Measurements from ENCODE around the gene ACADVL.

The ACADVL gene

GRCh38 chr17:7204828-7205461 is 14.8 kb upstream of the ACADVL start:
- POLR2A ChIA-PET (ENCODE audit: low non-redundant PET) = no interaction called here
- peak; percentile 42 for DNase-seq (ENCODE audit: low spot score)
- peak overlapping the region; percentile 52 for H3K27ac ChIP-seq
- CTCF ChIA-PET = no interaction called here
- no peak for TF ChIP-seq CTCF (conservative IDR thresholded peaks at IDR 0.05; ENCODE audit: low read depth)

GRCh38 chr17:7205561-7205960 is 14.2 kb upstream of the ACADVL start:
- H3K27ac ChIP-seq = peak overlapping the region; percentile 52
- DNase-seq (ENCODE audit: low spot score) = no peak
- TF ChIP-seq CTCF (conservative IDR thresholded peaks at IDR 0.05; ENCODE audit: low read depth) = no peak
- CTCF ChIA-PET = interaction anchor here (0.6 kb wide), 1 partner anchor 71 kb away, joined by 3 read pairs; no protein-coding TSS in a partner anchor
- POLR2A ChIA-PET (ENCODE audit: low non-redundant PET) = no interaction called here

- POLR2A ChIA-PET (ENCODE audit: low non-redundant PET) = no interaction called here
- H3K27ac ChIP-seq = peak overlapping the region; percentile 11
- DNase-seq (ENCODE audit: low spot score) = no peak
- no peak for TF ChIP-seq CTCF (conservative IDR thresholded peaks at IDR 0.05; ENCODE audit: low read depth)
- CTCF ChIA-PET = interaction anchor here (0.7 to 0.8 kb wide), 2 partner anchors 15 to 754 kb away, joined by 3 to 4 read pairs; no protein-coding TSS in a partner anchor
Observed at GRCh38 chr17:7207120-7208001, 12.4 kb upstream of the ACADVL start.

- POLR2A ChIA-PET (ENCODE audit: low non-redundant PET) = no interaction called here
- no peak for TF ChIP-seq CTCF (conservative IDR thresholded peaks at IDR 0.05; ENCODE audit: low read depth)
- CTCF ChIA-PET = interaction anchor here (0.7 to 1.1 kb wide), 2 partner anchors 156 to 755 kb away, joined by 3 to 4 read pairs; no protein-coding TSS in a partner anchor
- H3K27ac ChIP-seq = no peak overlapping the region
- no peak for DNase-seq (ENCODE audit: low spot score)
Observed at GRCh38 chr17:7208027-7208571, 11.6 kb upstream of the ACADVL start.

GRCh38 chr17:7208754-7209460 is 10.8 kb upstream of the ACADVL start:
- ChIA-PET POLR2A (ENCODE audit: low non-redundant PET) (no interaction called here), CTCF (interaction anchor here (0.7 to 1.1 kb wide), 2 partner anchors 157 to 184 kb away, joined by 3 read pairs; no protein-coding TSS in a partner anchor)
- no peak for DNase-seq (ENCODE audit: low spot score)
- TF ChIP-seq CTCF (conservative IDR thresholded peaks at IDR 0.05; ENCODE audit: low read depth) = no peak
- H3K27ac ChIP-seq = no peak overlapping the region
